Esophagus muscularis mucosa (tissue), 4 donors: ENCODE results near the gene RNF149. TPM values are rescaled to one million over a fixed set of nuclear protein-coding genes. Genes with fewer than 3 reads are reported as not detected.
"Not testable (repeated sequence)": the region's sequence is repeated elsewhere in the genome, so short reads cannot be mapped to it uniquely, and the experiment has no call there.

Experiments
- DNase-seq: peaks from one replicate; pipeline ENCODE4 v3.0.0-alpha.2; 2017; ENCODE audit errors: extremely low spot score
- H3K27ac ChIP-seq, 4 donors: fragments of 200-600 bp; sonication (generic); replicated peaks in 1 of 4; 1 replicate in 3 of 4; 2 replicates in 1 of 4; pipeline ENCODE4 v1.5.1; 2016 to 2019; ENCODE audit warnings: mild to moderate bottlenecking in 1 of 4
- H3K27me3 ChIP-seq, 4 donors: fragments of 200-600 bp; sonication (generic); one replicate each; pipeline versions ENCODE4 v1.5.1 to v1.6.0; 2016 to 2019
- H3K36me3 ChIP-seq, 4 donors: fragments of 200-600 bp; sonication (generic); one replicate each; pipeline ENCODE4 v1.5.1; 2016 to 2019
- H3K4me1 ChIP-seq, 4 donors: fragments of 200-600 bp; sonication (generic); one replicate each; pipeline ENCODE4 v1.5.1; 2016 to 2019
- H3K4me3 ChIP-seq, 4 donors: fragments of 200-600 bp; sonication (generic); 1 replicate in 2 of 4; 2 replicates in 2 of 4; pipeline ENCODE4 v1.5.1; 2016 to 2019; ENCODE audit warnings: mild to moderate bottlenecking in 4 of 4, moderate library complexity in 1 of 4
- H3K9me3 ChIP-seq, 4 donors: fragments of 200-600 bp; sonication (generic); 1 replicate in 3 of 4; 2 replicates in 1 of 4; pipeline ENCODE4 v1.5.1; 2016 to 2019
- EP300 ChIP-seq: sonication (generic); formaldehyde crosslinking; IDR thresholded peaks from one replicate; pipeline ENCODE4 v1.6.1; 2017; ENCODE audit warnings: antibody characterized with exemption
- POLR2A ChIP-seq: fragments of 450-650 bp; IDR thresholded peaks from one replicate; pipeline ENCODE4 v1.6.1; 2017; ENCODE audit warnings: antibody characterized with exemption, moderate library complexity, mild to moderate bottlenecking, low read depth
- POLR2AphosphoS5 ChIP-seq, 2 donors: sonication (generic); formaldehyde crosslinking; IDR thresholded peaks; one replicate each; pipeline ENCODE4 v1.6.1; 2017; ENCODE audit warnings: antibody characterized with exemption in 2 of 2
- WGBS: methylation state at CpG from one replicate; pipeline ENCODE4 v1.1.5; 2018; 5-methylcytosine and 5-hydroxymethylcytosine counted together
- intact Hi-C: fragments of 100-400 bp; cut with DNase I; formaldehyde crosslinking; loops from one replicate; pipeline ENCODE4 v1.15.1; 2023
- total RNA-seq, 4 donors: library from RNA; depleted of rRNA; stranded (reverse); fragments of >200 nt; gene quantifications; one replicate each; pipeline versions ENCODE4 v1.1.0 to v1.2.1, GENCODE V29; 2016
- TF ChIP-seq, protein P1 (sequence below), 3 experiments: fragments of 200-600 bp in 2 of 3; fragments of 450-650 bp in 1 of 3; sonication (generic) in 2 of 3; IDR thresholded peaks; one replicate each; pipeline ENCODE4 v1.5.1; 2017 to 2019; ENCODE audit warnings: antibody characterized with exemption in 3 of 3, mild to moderate bottlenecking in 2 of 3, moderate library complexity in 1 of 3

Gene RNF149
- total RNA-seq, 4 donors from 2014 or later = 29.5 to 66.6 (median 40.0) TPM

DNA sequence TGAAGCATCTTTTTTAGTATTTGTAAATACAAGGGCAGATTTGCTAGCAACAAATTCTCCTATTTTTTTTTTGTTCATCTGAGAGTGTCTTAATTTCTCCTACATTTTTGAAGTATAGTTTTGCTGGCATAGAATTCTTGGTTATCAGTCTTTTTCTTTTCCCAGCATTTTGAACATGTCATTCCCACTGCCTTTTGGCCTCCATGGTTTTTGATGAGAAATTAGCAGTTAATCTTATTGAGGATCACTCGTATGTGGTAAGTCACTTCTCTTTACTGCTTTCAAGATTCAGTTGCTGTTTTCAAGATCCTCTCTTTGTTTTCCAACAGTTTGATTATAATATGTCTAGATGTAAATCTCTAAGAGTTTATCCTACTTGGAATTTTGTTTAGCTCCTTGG, 16.9 kb upstream of the RNF149 start:
- peaks cover 0 to 5% (median 0%) of the 10 kb centered on the region in 4 donors for H3K9me3 ChIP-seq
- H3K4me1 ChIP-seq = peaks cover 5 to 8% (median 6%) of the 10 kb centered on the region in 4 donors
- DNase-seq = no peak
- H3K27me3 ChIP-seq = no peaks in the 10 kb centered on the region
- H3K4me3 ChIP-seq = no peak overlapping the region
- no peak overlapping the region for H3K27ac ChIP-seq
- H3K36me3 ChIP-seq = no peaks in the 10 kb centered on the region
- intact Hi-C loops = no loop called here
- 88% methylated on average over 1 of the region's 1 CpG for WGBS
- no peak for TF ChIP-seq POLR2AphosphoS5 (IDR thresholded peaks at IDR 0.05)
- TF ChIP-seq, protein P1, sequence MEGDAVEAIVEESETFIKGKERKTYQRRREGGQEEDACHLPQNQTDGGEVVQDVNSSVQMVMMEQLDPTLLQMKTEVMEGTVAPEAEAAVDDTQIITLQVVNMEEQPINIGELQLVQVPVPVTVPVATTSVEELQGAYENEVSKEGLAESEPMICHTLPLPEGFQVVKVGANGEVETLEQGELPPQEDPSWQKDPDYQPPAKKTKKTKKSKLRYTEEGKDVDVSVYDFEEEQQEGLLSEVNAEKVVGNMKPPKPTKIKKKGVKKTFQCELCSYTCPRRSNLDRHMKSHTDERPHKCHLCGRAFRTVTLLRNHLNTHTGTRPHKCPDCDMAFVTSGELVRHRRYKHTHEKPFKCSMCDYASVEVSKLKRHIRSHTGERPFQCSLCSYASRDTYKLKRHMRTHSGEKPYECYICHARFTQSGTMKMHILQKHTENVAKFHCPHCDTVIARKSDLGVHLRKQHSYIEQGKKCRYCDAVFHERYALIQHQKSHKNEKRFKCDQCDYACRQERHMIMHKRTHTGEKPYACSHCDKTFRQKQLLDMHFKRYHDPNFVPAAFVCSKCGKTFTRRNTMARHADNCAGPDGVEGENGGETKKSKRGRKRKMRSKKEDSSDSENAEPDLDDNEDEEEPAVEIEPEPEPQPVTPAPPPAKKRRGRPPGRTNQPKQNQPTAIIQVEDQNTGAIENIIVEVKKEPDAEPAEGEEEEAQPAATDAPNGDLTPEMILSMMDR (IDR thresholded peaks at IDR 0.05) = no peak
- no peak for TF ChIP-seq EP300
- TF ChIP-seq POLR2A = no peak

DNA sequence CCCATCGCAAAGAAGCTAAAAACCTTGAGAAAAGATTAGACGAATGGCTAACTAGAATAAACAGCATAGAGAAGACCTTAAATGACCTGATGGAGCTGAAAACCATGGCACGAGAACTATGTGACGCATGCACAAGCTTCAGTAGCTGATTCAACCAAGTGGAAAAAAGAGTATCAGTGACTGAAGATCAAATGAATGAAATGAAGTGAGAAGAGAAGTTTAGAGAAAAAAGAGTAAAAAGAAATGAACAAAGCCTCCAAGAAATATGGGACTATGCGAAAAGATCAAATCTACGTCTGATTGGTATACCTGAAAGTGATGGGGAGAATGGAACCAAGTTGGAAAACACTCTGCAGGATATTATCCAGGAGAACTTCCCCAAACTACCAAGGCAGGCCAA, 8.1 kb upstream of the RNF149 start:
- H3K4me3 ChIP-seq, H3K9me3 ChIP-seq, intact Hi-C loops, H3K27me3 ChIP-seq, H3K36me3 ChIP-seq, H3K4me1 ChIP-seq, H3K27ac ChIP-seq, DNase-seq: not testable (repeated sequence)
- WGBS = 93% methylated on average over 6 of the region's 6 CpGs

DNA sequence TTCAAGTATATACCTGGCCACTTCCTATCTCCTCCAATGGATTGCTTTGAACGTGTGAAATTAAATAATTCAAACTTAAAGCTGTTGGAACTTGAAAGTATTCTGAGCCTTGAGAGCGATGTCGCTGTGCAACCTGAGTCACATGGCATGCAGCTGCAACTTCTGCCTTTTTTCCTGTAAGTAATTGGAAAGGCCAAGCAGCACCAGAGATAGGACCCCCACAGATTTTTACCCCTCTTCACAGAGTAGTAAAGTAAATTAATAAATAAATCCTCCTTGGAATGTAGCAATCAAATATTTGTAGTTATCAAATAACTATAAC, 3.2 kb upstream of the RNF149 start:
- Histone ChIP-seq H3K27me3 (no peaks in the 10 kb centered on the region), H3K4me3 (no peak overlapping the region), H3K4me1 (peaks cover 0 to 14% (median 11%) of the 10 kb centered on the region in 4 donors), H3K9me3 (no peaks in the 10 kb centered on the region), H3K36me3 (no peaks in the 10 kb centered on the region), H3K27ac (no peak overlapping the region)
- TF ChIP-seq POLR2A (no peak), POLR2AphosphoS5 (IDR thresholded peaks at IDR 0.05) (no peak), EP300 (no peak)
- TF ChIP-seq, protein P1 (IDR thresholded peaks at IDR 0.05) = no peak
- peak; percentile 57 for DNase-seq
- 66% methylated on average over 3 of the region's 3 CpGs for WGBS
- intact Hi-C loops = no loop called here

DNA sequence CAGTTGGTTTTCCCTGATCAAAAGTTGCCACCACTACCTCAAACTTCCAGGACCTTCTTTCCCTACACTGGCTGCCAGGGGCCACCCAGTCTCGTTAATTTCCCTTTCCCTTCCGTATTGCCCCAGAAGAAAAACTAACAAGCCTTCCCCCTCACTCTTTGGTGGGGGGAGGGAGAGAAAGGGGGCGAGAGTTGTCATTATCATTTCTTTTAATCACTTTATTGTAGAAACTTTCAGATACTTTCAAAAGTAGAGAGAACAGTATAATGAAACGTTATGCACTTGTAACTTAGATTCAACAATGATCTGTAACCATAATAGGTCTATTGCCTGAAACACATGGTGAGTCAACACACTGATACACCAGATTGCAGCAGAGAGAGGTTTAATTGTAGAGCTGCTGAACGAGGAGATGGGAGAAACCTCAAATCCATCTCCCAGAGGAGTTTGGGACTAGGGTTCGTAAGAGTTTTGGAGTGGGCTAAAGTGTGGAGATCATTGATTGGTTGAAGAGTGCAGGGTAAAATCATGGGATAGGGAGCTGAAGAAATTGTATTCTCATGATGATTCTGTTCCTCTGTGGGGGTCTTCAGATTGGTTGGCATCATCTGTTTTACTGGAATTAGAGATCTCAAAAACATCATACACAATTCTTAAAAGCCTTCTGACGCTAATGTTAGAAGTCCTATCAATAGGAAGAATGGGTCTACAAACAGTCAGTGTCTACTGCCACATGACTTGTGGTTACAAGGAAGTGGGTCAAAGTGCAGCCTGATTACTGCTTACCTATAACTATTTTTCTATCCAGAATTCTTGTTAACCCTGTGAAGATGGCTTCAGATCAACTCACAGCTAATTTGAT, 2.6 kb upstream of the RNF149 start:
- TF ChIP-seq EP300 (no peak), POLR2A (no peak), POLR2AphosphoS5 (IDR thresholded peaks at IDR 0.05) (no peak)
- TF ChIP-seq, protein P1 (IDR thresholded peaks at IDR 0.05) = no peak
- Histone ChIP-seq H3K9me3 (no peaks in the 10 kb centered on the region), H3K36me3 (no peaks in the 10 kb centered on the region), H3K4me1 (peaks cover 3 to 20% (median 17%) of the 10 kb centered on the region in 4 donors), H3K27ac (no peak overlapping the region), H3K27me3 (no peaks in the 10 kb centered on the region), H3K4me3 (no peak overlapping the region)
- DNase-seq = peak; percentile 82
- WGBS = 81% methylated on average over 7 of the region's 7 CpGs
- intact Hi-C loops = no loop called here

DNA sequence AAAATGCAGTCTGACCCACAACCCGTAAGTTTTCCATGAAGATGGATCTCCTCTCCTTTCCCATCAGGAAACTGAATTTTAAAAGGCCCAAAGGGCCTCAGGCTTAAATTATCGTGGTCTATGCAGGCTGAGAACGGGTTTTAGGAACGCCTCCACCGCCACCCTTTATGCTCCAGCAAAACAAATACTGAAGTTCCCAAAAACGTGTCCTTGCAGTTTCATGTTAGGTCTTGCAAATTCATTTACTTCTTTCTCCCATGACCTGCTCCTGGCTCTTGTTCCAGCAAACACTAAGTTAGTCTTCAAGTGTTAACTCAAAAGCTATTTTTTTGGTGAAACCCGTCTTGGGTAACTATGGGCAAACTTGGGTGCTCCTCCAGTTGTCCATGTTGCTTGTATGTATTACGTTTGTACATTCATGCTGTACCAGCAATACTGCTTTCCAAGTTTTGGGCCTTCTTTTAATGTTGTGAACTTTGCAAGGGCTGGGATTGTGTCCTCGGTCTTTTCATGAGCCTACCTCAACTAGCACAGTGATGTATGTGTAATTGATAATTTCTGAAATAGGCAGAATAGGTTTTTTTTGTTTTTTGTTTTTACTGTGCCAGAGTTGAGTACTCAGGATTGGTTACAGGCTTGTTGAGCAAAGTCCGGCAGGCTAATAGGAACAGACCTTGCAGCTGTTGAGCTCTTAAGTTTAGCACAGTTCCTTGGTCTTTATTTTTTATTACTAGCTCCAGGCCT, 1.8 kb upstream of the RNF149 start:
- 81% methylated on average over 10 of the region's 10 CpGs for WGBS
- TF ChIP-seq, protein P1 (IDR thresholded peaks at IDR 0.05) = no peak
- no peak for TF ChIP-seq EP300
- TF ChIP-seq POLR2A = no peak
- no peak for TF ChIP-seq POLR2AphosphoS5 (IDR thresholded peaks at IDR 0.05)
- H3K9me3 ChIP-seq = no peaks in the 10 kb centered on the region
- DNase-seq = peak; percentile 55
- no peak overlapping the region for H3K4me3 ChIP-seq
- peaks cover 11 to 28% (median 25%) of the 10 kb centered on the region in 4 donors for H3K4me1 ChIP-seq
- no peaks in the 10 kb centered on the region for H3K27me3 ChIP-seq
- H3K27ac ChIP-seq = peak overlapping the region in 1 of 4 donors; percentile 13
- intact Hi-C loops = no loop called here
- no peaks in the 10 kb centered on the region for H3K36me3 ChIP-seq
